ENCODE data around the gene ADARB2.

DNA sequence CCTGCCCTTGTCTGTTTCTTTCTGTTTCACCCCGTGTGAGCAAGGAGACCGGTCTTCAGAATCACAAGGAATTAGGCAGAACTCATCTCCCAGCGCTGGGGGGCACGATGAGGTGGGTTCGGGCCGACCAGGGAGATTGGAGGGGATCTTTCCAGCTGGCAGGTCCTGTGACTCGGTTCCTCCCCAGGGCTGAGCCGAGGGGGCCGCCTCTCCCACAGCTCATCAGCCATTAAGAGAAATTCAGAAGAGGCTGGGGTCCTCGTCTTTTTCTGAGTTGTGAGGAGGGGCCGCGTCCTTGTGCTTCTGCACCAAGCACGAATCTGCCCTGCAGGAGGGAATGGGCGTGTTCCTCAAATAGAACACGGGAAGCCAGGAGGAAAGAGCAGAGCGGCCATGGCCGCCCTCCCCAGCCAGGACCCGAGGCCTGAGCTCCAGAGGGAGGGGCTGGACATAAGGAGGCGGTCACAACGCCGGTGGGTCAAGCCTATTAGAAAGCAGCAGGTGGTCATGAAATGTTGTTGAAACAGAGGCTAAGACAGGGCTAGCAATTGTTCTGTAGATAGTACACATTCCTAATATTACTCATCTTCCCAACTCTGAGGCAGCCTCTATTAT lies 125.3 kb downstream of the ADARB2 start:
- TF ChIP-seq, protein P1, sequence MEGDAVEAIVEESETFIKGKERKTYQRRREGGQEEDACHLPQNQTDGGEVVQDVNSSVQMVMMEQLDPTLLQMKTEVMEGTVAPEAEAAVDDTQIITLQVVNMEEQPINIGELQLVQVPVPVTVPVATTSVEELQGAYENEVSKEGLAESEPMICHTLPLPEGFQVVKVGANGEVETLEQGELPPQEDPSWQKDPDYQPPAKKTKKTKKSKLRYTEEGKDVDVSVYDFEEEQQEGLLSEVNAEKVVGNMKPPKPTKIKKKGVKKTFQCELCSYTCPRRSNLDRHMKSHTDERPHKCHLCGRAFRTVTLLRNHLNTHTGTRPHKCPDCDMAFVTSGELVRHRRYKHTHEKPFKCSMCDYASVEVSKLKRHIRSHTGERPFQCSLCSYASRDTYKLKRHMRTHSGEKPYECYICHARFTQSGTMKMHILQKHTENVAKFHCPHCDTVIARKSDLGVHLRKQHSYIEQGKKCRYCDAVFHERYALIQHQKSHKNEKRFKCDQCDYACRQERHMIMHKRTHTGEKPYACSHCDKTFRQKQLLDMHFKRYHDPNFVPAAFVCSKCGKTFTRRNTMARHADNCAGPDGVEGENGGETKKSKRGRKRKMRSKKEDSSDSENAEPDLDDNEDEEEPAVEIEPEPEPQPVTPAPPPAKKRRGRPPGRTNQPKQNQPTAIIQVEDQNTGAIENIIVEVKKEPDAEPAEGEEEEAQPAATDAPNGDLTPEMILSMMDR (IDR thresholded peaks at IDR 0.05) = no peak
- no peak for TF ChIP-seq ZFX (IDR thresholded peaks at IDR 0.05; ENCODE audit: borderline replicate concordance)
